ENCODE measurements around the gene PRKCB.

- TF ChIP-seq CTCF (optimal IDR thresholded peaks at IDR 0.05 in 1 of 3, IDR thresholded peaks at IDR 0.05 in 1 of 3, conservative IDR thresholded peaks at IDR 0.05 in 1 of 3; ENCODE audit: extremely low read depth in 1 of 3, insufficient read depth in 2 of 3, low read length in 3 of 3) (no peak), EZH2 (IDR thresholded peaks at IDR 0.05; ENCODE audit: low read length) (no peak)
These were observed 166.8 kb downstream of the PRKCB start for GRCh38 chr16:24002619-24003018.

All from keratinocyte (primary cell).